Neural progenitor cell (in vitro differentiated cells): ENCODE measurements around the gene PLAAT4.

ENCODE experiments used
- EZH2 ChIP-seq: fragments of 200-600 bp; sonication (generic); IDR thresholded peaks from 2 replicates; pipeline ENCODE4 v1.6.1; 2017; ENCODE audit warnings: antibody characterized with exemption, mild to moderate bottlenecking, moderate library complexity
- TF ChIP-seq, protein P1 (sequence below): fragments of 200-600 bp; sonication (generic); IDR thresholded peaks from 2 replicates; pipeline ENCODE4 v1.5.1; 2017; ENCODE audit warnings: antibody characterized with exemption, mild to moderate bottlenecking

DNA sequence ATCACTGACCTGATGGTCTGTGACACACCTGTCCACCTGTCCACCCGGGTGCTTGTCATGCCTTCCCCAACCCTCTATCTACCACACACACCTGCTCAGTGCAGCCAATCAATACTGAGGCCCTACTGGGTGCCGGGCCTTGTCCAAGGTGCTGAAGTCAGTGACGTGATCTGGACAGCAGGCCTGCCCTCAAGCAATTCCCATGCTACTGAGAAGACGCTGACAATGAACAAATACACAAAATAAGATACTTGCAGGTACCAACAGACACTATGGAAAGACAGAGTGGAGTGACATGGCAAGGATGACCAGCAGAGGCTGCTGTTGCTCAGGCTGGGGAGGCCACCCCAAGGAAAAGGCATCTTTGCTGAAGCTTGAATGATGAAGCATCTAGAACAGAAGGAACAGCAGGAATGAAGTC is 56.4 kb downstream of the PLAAT4 start:
- TF ChIP-seq, protein P1, sequence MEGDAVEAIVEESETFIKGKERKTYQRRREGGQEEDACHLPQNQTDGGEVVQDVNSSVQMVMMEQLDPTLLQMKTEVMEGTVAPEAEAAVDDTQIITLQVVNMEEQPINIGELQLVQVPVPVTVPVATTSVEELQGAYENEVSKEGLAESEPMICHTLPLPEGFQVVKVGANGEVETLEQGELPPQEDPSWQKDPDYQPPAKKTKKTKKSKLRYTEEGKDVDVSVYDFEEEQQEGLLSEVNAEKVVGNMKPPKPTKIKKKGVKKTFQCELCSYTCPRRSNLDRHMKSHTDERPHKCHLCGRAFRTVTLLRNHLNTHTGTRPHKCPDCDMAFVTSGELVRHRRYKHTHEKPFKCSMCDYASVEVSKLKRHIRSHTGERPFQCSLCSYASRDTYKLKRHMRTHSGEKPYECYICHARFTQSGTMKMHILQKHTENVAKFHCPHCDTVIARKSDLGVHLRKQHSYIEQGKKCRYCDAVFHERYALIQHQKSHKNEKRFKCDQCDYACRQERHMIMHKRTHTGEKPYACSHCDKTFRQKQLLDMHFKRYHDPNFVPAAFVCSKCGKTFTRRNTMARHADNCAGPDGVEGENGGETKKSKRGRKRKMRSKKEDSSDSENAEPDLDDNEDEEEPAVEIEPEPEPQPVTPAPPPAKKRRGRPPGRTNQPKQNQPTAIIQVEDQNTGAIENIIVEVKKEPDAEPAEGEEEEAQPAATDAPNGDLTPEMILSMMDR = peak; percentile 50
- TF ChIP-seq EZH2 = no peak
